GM12801 (cell line): Measurements from ENCODE around the gene SIK3.

Source experiments
- TF ChIP-seq, protein P1 (sequence below): IDR thresholded peaks from one replicate; pipeline ENCODE4 v1.5.1; 2011; ENCODE audit warnings: control low read depth; ENCODE audit not compliant: insufficient read length; ENCODE audit errors: extremely low read depth

SIK3 gene

GRCh38 chr11:116860303-116860702 is 237.9 kb downstream of the SIK3 start:
- TF ChIP-seq, protein P1, sequence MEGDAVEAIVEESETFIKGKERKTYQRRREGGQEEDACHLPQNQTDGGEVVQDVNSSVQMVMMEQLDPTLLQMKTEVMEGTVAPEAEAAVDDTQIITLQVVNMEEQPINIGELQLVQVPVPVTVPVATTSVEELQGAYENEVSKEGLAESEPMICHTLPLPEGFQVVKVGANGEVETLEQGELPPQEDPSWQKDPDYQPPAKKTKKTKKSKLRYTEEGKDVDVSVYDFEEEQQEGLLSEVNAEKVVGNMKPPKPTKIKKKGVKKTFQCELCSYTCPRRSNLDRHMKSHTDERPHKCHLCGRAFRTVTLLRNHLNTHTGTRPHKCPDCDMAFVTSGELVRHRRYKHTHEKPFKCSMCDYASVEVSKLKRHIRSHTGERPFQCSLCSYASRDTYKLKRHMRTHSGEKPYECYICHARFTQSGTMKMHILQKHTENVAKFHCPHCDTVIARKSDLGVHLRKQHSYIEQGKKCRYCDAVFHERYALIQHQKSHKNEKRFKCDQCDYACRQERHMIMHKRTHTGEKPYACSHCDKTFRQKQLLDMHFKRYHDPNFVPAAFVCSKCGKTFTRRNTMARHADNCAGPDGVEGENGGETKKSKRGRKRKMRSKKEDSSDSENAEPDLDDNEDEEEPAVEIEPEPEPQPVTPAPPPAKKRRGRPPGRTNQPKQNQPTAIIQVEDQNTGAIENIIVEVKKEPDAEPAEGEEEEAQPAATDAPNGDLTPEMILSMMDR = no peak

GRCh38 chr11:116859175-116859574 is 239.1 kb downstream of the SIK3 start:
- TF ChIP-seq, protein P1 = no peak

DNA sequence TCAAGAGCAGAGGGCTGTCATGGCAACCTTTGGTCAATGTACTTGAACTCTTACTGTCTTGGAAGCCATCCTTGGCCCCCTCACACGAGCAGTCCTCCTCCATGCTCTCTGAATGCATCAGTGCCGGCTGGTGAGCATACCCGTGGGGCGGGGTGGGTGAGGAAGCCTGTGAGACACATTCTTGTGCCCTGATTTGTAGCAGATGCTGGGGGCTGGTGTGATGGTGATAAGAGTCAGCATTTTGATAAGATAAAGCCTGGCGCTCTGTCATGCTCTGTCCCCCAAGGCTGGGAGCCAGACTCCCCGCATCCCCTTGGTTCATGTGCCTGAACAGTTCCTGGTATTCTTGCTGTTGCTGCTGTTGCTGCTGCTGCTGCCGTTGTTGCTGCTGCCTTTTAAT is 240.3 kb downstream of the SIK3 start:
- TF ChIP-seq, protein P1 = no peak

DNA sequence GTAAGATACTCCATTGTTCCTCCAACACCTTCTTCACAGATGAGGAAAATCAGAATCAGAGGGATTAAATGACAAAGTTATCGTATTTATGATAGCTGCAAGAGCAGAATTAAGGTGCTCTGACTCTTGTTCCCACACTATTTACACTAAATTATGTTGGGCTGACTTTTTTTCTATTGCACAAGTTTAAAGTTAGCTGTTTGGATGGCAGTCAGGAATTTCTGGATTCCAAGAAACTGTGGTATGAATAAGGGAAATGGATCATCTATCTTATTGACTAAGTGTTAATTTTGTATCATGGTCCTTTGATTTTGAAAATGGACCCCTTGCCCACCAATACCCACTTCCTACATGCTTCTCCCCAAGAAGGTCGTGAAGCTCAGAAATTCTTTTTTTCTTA is 240.9 kb downstream of the SIK3 start:
- TF ChIP-seq, protein P1 = no peak

- TF ChIP-seq, protein P1 = no peak
Observed at GRCh38 chr11:116856423-116856822, 241.8 kb downstream of the SIK3 start.

- TF ChIP-seq, protein P1 = no peak
Observed at GRCh38 chr11:116855413-116855812, 242.8 kb downstream of the SIK3 start.

DNA sequence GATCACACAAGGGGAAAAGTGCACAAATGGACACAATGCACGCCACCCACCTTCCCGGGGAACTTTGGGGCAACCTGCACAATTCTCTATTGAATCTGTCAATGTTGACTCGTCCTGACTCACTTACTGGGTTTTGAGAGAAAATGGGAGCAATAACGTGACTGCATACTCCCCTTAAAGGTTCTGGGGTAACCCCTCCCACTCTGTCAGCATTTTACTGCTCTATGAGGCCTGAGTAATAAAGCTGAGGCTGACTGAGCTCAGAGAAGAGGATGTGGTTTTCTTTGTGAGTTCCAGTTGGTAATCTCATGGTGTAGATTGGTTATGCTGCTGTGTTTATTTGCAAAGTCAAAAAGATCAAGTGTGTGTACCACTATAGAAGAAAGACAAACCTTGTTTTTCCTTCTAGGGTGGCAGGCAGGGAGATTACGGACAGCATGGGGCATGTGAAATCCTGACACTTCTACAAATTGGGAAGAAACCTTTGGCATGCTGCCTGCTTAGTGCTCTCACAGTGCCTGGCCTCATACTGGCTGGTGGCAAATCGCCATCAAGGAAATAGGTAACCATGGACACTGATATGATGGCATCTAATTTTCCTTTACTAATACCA is 244.7 kb downstream of the SIK3 start:
- TF ChIP-seq, protein P1 = no peak
